H9 (cell line): Measurements from ENCODE around the gene ZP3. TPM values are rescaled to one million over a fixed set of nuclear protein-coding genes. Genes with fewer than 3 reads are reported as not detected.

Experiments
- DNase-seq: peaks from one replicate; pipeline ENCODE4 v3.0.0-alpha.2; 2017
- H2AFZ ChIP-seq: one replicate; pipeline ENCODE4 v1.6.1; 2013; ENCODE audit warnings: mild to moderate bottlenecking, low read length, control low read depth, moderate library complexity
- H2AK5ac ChIP-seq: 2 replicates; pipeline ENCODE4 v1.6.1; 2013; ENCODE audit warnings: low read length, control low read depth, mixed read lengths; ENCODE audit not compliant: insufficient read length
- H2BK120ac ChIP-seq: one replicate; pipeline ENCODE4 v1.6.1; 2013; ENCODE audit warnings: low read depth, mild to moderate bottlenecking, low read length, control low read depth, inconsistent platforms; ENCODE audit not compliant: poor library complexity, severe bottlenecking
- H2BK12ac ChIP-seq: 2 replicates; pipeline ENCODE4 v1.6.1; 2013; ENCODE audit warnings: low read length, control low read depth, mixed read lengths, low read depth; ENCODE audit not compliant: insufficient read length
- H2BK15ac ChIP-seq: 2 replicates; pipeline ENCODE4 v1.6.1; 2013; ENCODE audit warnings: low read depth, low read length, control low read depth
- H2BK20ac ChIP-seq: one replicate; pipeline ENCODE4 v1.6.1; 2013; ENCODE audit warnings: low read depth, mild to moderate bottlenecking, low read length, control low read depth, inconsistent platforms; ENCODE audit not compliant: poor library complexity, severe bottlenecking
- H2BK5ac ChIP-seq: 2 replicates; pipeline ENCODE4 v1.6.1; 2013; ENCODE audit warnings: low read length, control low read depth, mixed read lengths; ENCODE audit not compliant: insufficient read length
- H3K14ac ChIP-seq: 2 replicates; pipeline ENCODE4 v1.6.1; 2013; ENCODE audit warnings: low read length, control low read depth; ENCODE audit not compliant: insufficient read depth
- H3K18ac ChIP-seq: 2 replicates; pipeline ENCODE4 v1.6.1; 2013; ENCODE audit warnings: low read depth, mild to moderate bottlenecking, mixed read lengths, low read length, control low read depth; ENCODE audit not compliant: insufficient read length
- H3K23ac ChIP-seq: 2 replicates; pipeline ENCODE4 v1.6.1; 2013; ENCODE audit warnings: low read length, control low read depth, mixed read lengths, low read depth; ENCODE audit not compliant: insufficient read length
- H3K23me2 ChIP-seq: 2 replicates; pipeline ENCODE4 v1.6.1; 2013; ENCODE audit warnings: low read depth, mild to moderate bottlenecking, mixed read lengths, low read length, control low read depth; ENCODE audit not compliant: insufficient read length, poor library complexity, severe bottlenecking
- H3K27ac ChIP-seq: 2 replicates; pipeline ENCODE4 v1.5.1; 2013; ENCODE audit warnings: low read length, control low read depth, mixed read lengths, low read depth; ENCODE audit not compliant: insufficient read length
- H3K27me3 ChIP-seq: 2 replicates; pipeline ENCODE4 v1.6.1; 2013; ENCODE audit warnings: low read length, control low read depth, inconsistent platforms; ENCODE audit not compliant: insufficient read depth
- H3K4ac ChIP-seq: 2 replicates; pipeline ENCODE4 v1.6.1; 2013; ENCODE audit warnings: low read depth, mild to moderate bottlenecking, control low read depth, inconsistent platforms, low read length, moderate library complexity
- H3K4me1 ChIP-seq: 2 replicates; pipeline ENCODE4 v1.6.1; 2013; ENCODE audit warnings: low read length, control low read depth, inconsistent platforms; ENCODE audit not compliant: insufficient read depth
- H3K4me2 ChIP-seq: 2 replicates; pipeline ENCODE4 v1.6.1; 2013; ENCODE audit warnings: low read length, control low read depth, mixed read lengths; ENCODE audit not compliant: insufficient read length, insufficient read depth
- H3K56ac ChIP-seq: 2 replicates; pipeline ENCODE4 v1.6.1; 2013; ENCODE audit warnings: low read depth, mild to moderate bottlenecking, mixed read lengths, low read length, control low read depth; ENCODE audit not compliant: insufficient read length
- H3K79me1 ChIP-seq: 2 replicates; pipeline ENCODE4 v1.6.1; 2013; ENCODE audit warnings: low read depth, mild to moderate bottlenecking, moderate library complexity, low read length, control low read depth, inconsistent platforms; ENCODE audit not compliant: insufficient read depth, poor library complexity, severe bottlenecking
- H3K79me2 ChIP-seq: 2 replicates; pipeline ENCODE4 v1.6.1; 2013; ENCODE audit warnings: low read length, control low read depth, inconsistent platforms; ENCODE audit not compliant: insufficient read depth
- H3K9ac ChIP-seq: 2 replicates; pipeline ENCODE4 v1.6.1; 2013; ENCODE audit warnings: low read length, control low read depth, mixed read lengths; ENCODE audit not compliant: insufficient read length; ENCODE audit errors: extremely low read depth
- H3K9me3 ChIP-seq: one replicate; pipeline ENCODE4 v1.6.1; 2013; ENCODE audit warnings: low read depth, low read length, inconsistent platforms; ENCODE audit not compliant: control insufficient read depth
- H3T11ph ChIP-seq: one replicate; pipeline ENCODE4 v1.6.1; 2013; ENCODE audit warnings: mild to moderate bottlenecking, low read length, control low read depth, inconsistent platforms
- H4K20me1 ChIP-seq: one replicate; pipeline ENCODE4 v1.6.1; 2013; ENCODE audit not compliant: control insufficient read depth, insufficient read length, insufficient read depth
- H4K5ac ChIP-seq: 2 replicates; pipeline ENCODE4 v1.6.1; 2013; ENCODE audit warnings: low read depth, mild to moderate bottlenecking, mixed read lengths, low read length, control low read depth; ENCODE audit not compliant: insufficient read length
- H4K8ac ChIP-seq: replicated peaks from 2 replicates; pipeline ENCODE4 v1.6.1; 2013; ENCODE audit warnings: low read length, control low read depth, mixed read lengths, low read depth; ENCODE audit not compliant: insufficient read length
- H4K91ac ChIP-seq: 2 replicates; pipeline ENCODE4 v1.6.1; 2013; ENCODE audit warnings: low read depth, mild to moderate bottlenecking, moderate library complexity, mixed read lengths, low read length, control low read depth; ENCODE audit not compliant: insufficient read length
- H3K27ac Mint-ChIP-seq, 3 experiments: 2 replicates in 2 of 3; 3 replicates in 1 of 3; pipeline ENCODE4 v1.8.0; 2020 to 2021; ENCODE audit warnings: mixed read lengths in 3 of 3, mild to moderate bottlenecking in 1 of 3, moderate library complexity in 1 of 3
- H3K27me3 Mint-ChIP-seq: 2 replicates; pipeline ENCODE4 v1.8.0; 2021; ENCODE audit warnings: low read depth, mild to moderate bottlenecking, moderate library complexity, mixed read lengths
- H3K36me3 Mint-ChIP-seq, 3 experiments: 2 replicates in 2 of 3; 3 replicates in 1 of 3; pipeline ENCODE4 v1.8.0; 2020 to 2021; ENCODE audit warnings: low read depth in 3 of 3, mixed read lengths in 3 of 3; ENCODE audit not compliant: insufficient read depth in 1 of 3
- H3K4me1 Mint-ChIP-seq, 2 experiments: 2 replicates each; pipeline ENCODE4 v1.8.0; 2020; ENCODE audit warnings: mixed read lengths in 2 of 2
- H3K4me3 Mint-ChIP-seq, 2 experiments: 2 replicates in 1 of 2; 3 replicates in 1 of 2; pipeline ENCODE4 v1.8.0; 2020 to 2021; ENCODE audit warnings: mild to moderate bottlenecking in 2 of 2, mixed read lengths in 2 of 2, moderate library complexity in 1 of 2
- H3K9me3 Mint-ChIP-seq, 2 experiments: 2 replicates in 1 of 2; 3 replicates in 1 of 2; pipeline ENCODE4 v1.8.0; 2020; ENCODE audit warnings: mild to moderate bottlenecking in 2 of 2, mixed read lengths in 2 of 2, moderate library complexity in 1 of 2
- WGBS: extraction: QIAGEN DNeasy Blood & Tissue Kit; methylation state at CpG from one replicate; pipeline ENCODE4 v1.1.7; 2013; ENCODE audit warnings: missing lambda C conversion rate, low lambda C conversion rate, mixed read lengths; ENCODE audit not compliant: insufficient read length; ENCODE audit errors: extremely low coverage; 5-methylcytosine and 5-hydroxymethylcytosine counted together
- total RNA-seq: library from RNA; stranded (reverse); gene quantifications from 2 replicates; pipeline ENCODE4 v1.2.1, GENCODE V29; 2021
- TF ChIP-seq, protein P1 (sequence below): fragments of 200-600 bp; sonication (generic); conservative IDR thresholded peaks from 3 replicates; pipeline ENCODE4 v1.8.0; 2021; ENCODE audit warnings: antibody characterized with exemption, mild to moderate bottlenecking

The ZP3 gene
- total RNA-seq, 1 experiment from 2014 or later, result 1.3 TPM

GRCh38 chr7:76407718-76408117 is 17.0 kb upstream of the ZP3 start:
- TF ChIP-seq, protein P1, sequence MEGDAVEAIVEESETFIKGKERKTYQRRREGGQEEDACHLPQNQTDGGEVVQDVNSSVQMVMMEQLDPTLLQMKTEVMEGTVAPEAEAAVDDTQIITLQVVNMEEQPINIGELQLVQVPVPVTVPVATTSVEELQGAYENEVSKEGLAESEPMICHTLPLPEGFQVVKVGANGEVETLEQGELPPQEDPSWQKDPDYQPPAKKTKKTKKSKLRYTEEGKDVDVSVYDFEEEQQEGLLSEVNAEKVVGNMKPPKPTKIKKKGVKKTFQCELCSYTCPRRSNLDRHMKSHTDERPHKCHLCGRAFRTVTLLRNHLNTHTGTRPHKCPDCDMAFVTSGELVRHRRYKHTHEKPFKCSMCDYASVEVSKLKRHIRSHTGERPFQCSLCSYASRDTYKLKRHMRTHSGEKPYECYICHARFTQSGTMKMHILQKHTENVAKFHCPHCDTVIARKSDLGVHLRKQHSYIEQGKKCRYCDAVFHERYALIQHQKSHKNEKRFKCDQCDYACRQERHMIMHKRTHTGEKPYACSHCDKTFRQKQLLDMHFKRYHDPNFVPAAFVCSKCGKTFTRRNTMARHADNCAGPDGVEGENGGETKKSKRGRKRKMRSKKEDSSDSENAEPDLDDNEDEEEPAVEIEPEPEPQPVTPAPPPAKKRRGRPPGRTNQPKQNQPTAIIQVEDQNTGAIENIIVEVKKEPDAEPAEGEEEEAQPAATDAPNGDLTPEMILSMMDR, result no peak

More at GRCh38 chr7:76407718-76408117, 17.0 kb upstream of the ZP3 start:
- no peaks in the 10 kb centered on the region for H3K27me3 ChIP-seq
- H3K4me1 Mint-ChIP-seq, result peaks cover 21 to 34% of the 10 kb centered on the region in 2 experiments
- H4K5ac ChIP-seq, result no peak overlapping the region
- no peaks in the 10 kb centered on the region for H3K9me3 ChIP-seq
- H4K20me1 ChIP-seq, result no peaks in the 10 kb centered on the region
- no peak overlapping the region for H2BK120ac ChIP-seq
- no peak overlapping the region for H3K27ac ChIP-seq
- no peak for DNase-seq
- H3K9me3 Mint-ChIP-seq, result no peaks in the 10 kb centered on the region
- H4K8ac ChIP-seq, result no peak overlapping the region
- H3K36me3 Mint-ChIP-seq, result no peaks in the 10 kb centered on the region; a peak in 1 of 7 replicates
- no peak overlapping the region for H2BK15ac ChIP-seq
- peak overlapping the region; percentile 6 for H4K91ac ChIP-seq
- H3K23ac ChIP-seq, result no peak overlapping the region
- H3K4me3 Mint-ChIP-seq, result peak overlapping the region in 1 of 2 experiments; percentile 18; a peak in 1 of 5 replicates
- H3T11ph ChIP-seq, result no peak overlapping the region
- no peak overlapping the region for H2BK12ac ChIP-seq
- no CpG with 5 or more reads among the region's 4 CpGs for WGBS
- H3K9ac ChIP-seq, result no peak overlapping the region
- H3K18ac ChIP-seq, result no peak overlapping the region
- H2BK20ac ChIP-seq, result no peak overlapping the region
- H3K79me2 ChIP-seq, result no peaks in the 10 kb centered on the region
- H3K27ac Mint-ChIP-seq, result 0 out of 7 replicates have a peak overlapping the region, but pooled peaks of 1 of the 3 experiments have one; percentile 9
- no peaks in the 10 kb centered on the region for H3K23me2 ChIP-seq
- H3K4me2 ChIP-seq, result no peak overlapping the region
- H3K4me1 ChIP-seq, result peaks cover 5% of the 10 kb centered on the region; the same call in 1 of the 2 replicates
- H3K4ac ChIP-seq, result no peak overlapping the region
- H3K56ac ChIP-seq, result no peak overlapping the region
- H2BK5ac ChIP-seq, result no peak overlapping the region
- H3K79me1 ChIP-seq, result no peaks in the 10 kb centered on the region
- H3K14ac ChIP-seq, result no peak overlapping the region
- H2AFZ ChIP-seq, result no peak overlapping the region
- H2AK5ac ChIP-seq, result no peak overlapping the region
- no peaks in the 10 kb centered on the region for H3K27me3 Mint-ChIP-seq
